COLO668 (cell line): ENCODE data around the gene ISLR.

Experiments used
- DNase-seq: peaks from one replicate; lab custom pipeline; 2025; ENCODE audit not compliant: unreplicated experiment; lab: John Stamatoyannopoulos, UW

The ISLR gene

DNA sequence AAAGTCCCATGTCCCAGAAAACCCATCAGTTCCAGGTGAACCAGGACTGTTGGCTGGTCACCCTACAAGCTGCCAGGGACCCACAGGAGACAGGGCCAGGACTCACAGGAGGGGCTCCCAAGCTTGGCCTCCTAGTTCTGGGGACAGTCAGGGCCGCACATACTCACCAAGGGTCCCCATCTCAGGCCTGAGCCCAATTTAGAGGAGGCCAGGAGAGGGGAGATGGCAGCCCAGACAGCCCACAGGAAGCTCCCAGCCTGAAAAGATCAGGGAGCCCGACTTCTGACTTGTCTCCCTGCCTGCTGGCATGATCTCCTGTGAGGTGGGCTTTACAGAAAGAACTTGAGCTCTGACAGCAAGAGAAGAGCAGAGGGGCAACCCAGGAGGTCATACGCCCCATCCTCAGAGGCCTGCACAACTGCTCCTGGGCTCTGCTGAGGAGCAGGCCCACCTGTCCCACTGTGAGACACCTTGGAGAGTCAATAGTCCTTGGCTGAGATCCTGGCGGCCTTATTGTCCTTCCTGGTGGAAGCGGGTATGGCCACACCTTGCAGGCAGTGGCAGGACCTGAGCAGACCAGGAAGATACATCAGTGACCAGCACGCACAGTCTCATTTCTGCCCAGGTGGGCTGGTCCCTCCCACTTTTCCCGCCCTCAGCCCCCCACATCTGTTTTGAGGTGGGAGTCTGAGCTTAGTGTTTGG is 2.5 kb upstream of the ISLR start:
- DNase-seq, result no peak

- DNase-seq, result no peak
Measured at GRCh38 chr15:74171965-74172541, 1.5 kb upstream of the ISLR start.

DNA sequence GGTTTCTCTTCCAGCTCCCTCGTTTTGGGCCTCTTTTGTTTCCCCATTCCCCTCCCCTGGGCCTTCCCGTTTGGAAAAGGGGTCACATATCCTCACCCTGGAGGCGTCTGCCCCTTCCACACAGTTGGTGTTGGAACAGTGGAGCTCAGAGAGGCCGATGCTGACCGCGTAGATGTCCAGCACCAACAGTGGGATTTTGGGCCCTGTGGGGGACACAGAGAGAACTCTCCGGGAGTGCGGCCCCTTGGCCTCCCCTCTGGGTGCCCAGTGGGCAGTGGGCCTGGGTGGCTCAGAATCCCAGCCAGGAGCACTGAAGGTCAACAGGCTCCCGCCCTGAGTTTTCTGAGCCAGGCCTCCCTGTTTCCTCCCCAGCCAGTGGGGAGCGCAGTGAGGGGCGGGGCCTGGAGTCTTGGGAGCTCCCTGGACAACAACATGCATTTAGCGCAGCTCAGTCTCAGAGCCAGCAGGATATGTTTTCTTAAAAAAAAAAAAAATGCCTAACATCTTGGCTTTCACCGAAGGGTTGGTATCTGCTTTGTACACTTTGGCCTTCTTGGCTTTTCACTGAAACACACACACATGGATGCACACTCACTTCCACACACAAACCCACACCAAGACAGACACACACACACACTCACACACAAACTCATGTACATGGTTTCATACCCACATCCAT is 670 bp upstream of the ISLR start:
- no peak for DNase-seq

GRCh38 chr15:74174219-74174957 is 878 bp downstream of the ISLR start:
- DNase-seq, result peak; percentile 50

GRCh38 chr15:74174958-74175253 is 1.4 kb downstream of the ISLR start:
- no peak for DNase-seq

GRCh38 chr15:74175271-74176191 is 2.0 kb downstream of the ISLR start:
- no peak for DNase-seq

DNA sequence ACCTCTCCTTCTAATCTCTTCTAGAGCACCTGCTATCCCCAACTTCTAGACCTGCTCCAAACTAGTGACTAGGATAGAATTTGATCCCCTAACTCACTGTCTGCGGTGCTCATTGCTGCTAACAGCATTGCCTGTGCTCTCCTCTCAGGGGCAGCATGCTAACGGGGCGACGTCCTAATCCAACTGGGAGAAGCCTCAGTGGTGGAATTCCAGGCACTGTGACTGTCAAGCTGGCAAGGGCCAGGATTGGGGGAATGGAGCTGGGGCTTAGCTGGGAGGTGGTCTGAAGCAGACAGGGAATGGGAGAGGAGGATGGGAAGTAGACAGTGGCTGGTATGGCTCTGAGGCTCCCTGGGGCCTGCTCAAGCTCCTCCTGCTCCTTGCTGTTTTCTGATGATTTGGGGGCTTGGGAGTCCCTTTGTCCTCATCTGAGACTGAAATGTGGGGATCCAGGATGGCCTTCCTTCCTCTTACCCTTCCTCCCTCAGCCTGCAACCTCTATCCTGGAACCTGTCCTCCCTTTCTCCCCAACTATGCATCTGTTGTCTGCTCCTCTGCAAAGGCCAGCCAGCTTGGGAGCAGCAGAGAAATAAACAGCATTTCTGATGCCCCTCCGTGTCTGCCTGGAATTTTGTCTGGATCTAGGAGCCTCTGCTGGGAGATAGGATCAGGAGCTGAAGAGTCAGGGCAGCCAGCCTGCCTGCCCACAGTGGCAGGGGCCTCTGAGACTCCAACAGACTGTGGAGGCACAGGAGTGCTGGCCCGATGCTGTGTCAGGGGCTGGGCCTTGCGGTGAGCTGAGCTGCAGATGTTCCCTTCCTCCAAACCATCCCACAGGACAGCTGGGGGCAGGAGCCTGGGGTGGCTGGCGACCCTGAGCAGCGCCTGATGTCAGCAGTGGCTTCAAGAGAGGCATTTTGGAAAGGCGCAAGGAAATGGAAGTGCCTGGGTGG is 3.0 kb downstream of the ISLR start:
- no peak for DNase-seq

DNA sequence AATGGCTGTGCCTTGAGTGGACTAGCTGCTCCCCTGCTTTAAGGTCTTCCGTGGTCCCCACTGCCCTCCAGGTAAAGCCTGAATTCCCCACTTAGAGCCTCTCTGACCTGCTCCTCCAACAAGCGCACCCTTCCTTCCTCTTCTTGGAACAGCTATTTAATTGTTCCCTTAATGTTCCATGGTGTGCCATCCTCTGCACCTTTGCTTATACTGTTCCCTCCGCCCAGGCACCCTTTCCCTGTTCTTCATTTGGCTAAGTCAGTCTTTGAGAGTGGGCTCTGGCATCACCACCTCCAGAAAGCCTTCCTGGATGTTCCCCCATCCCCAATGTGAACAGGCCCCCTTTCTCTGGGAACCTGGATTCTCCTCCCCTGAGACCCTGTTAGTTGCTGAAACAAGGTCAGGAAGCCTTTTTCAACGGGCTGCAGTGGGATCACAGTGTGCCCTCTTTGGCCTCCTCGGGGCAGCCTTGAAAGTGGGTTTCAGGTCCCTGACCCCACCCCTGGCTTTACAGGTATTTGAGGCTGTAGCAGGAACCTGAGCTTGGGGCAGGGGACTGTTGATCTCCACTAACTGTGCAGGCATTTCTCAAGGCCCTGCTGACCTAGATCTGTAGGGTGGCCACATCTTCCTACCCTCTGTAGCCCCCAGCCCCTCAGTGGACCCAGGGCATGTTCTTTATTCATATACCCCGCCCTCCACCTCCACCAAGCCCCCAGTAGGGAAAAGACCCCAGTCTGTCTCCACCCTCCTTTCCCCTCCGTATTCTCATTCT is 5.0 kb downstream of the ISLR start:
- no peak for DNase-seq

DNA sequence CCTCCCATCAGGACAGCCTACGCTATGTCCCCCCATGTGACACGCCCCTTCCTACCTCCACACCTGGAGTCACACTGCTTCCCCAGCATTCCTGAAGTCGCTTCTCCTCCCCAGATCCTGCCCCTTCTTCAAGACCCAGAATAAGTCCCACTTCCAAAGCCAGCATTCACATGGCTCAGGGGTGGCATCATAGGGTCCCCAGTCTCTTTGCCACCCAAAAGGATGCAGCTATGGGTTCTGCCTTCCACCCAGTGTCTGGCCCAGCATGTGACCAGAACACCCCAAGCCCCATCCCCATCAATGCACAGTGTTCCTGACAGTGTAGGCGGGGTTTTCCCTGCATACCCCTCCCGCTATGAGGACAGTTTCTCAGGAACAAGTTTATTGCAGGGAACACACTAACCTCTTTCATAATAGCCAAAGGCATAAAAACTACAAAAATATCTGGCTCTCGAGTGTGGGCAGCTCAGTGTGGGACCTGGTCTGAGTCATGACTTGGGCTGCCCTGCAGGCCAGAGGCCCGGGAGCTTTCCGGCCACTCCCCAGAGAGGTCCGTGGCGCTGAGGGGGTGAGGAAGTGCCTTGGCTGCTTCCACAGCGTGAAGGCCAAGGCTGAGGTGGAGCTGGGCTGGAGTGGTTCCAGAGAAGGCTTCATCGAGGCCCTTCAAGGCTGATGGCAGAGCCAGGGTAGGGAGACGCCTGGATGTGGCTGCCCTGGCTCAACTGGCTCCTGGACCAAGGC is 5.8 kb downstream of the ISLR start:
- DNase-seq, result no peak

GRCh38 chr15:74179983-74180880 is 6.7 kb downstream of the ISLR start:
- DNase-seq, result no peak

- DNase-seq, result no peak
Measured at GRCh38 chr15:74180881-74181602, 7.5 kb downstream of the ISLR start.

DNA sequence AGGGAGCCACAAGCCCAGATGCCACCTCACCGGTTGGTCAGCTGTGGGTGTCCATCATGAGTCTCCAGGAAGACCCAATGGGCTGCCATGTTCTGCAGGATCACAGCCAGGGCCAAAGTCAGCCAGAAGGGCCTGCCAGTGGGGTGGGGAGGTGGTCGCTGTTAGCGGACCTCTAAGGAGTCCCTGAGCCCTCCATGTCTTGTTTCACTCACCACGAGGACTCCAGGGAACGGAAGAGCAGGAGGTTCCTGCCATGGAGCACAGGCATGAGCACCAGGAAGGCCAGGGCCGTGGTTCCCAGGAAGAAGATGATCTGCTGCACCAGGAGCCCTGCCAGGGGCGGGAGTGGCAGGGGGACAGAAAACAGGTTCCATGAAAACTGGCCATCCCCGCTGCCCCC is 8.6 kb downstream of the ISLR start:
- DNase-seq, result no peak

GRCh38 chr15:74184582-74185091 is 11.1 kb downstream of the ISLR start:
- no peak for DNase-seq

- no peak for DNase-seq
Measured at GRCh38 chr15:74185710-74186348, 12.3 kb downstream of the ISLR start.

- no peak for DNase-seq
Measured at GRCh38 chr15:74188216-74188615, 14.7 kb downstream of the ISLR start.

- no peak for DNase-seq
Measured at GRCh38 chr15:74191798-74192197, 18.3 kb downstream of the ISLR start.
